Retinal pigment epithelial cell (primary cell): ENCODE measurements around the gene CEP164.

ENCODE experiments used
- DNase-seq: peaks from one replicate; pipeline ENCODE4 v3.0.0-alpha.2; 2010; ENCODE audit warnings: low read depth
- H3K4me3 ChIP-seq: 2 replicates; pipeline ENCODE4 v1.5.1; 2011; ENCODE audit warnings: mild to moderate bottlenecking, low read length, control low read depth, moderate library complexity
- CTCF ChIP-seq: conservative IDR thresholded peaks from 2 replicates; pipeline ENCODE4 v1.5.1; 2011; ENCODE audit warnings: low read depth, low read length, control low read depth, inconsistent platforms

The CEP164 gene

GRCh38 chr11:117420143-117420485 is 92.5 kb downstream of the CEP164 start:
- no peak overlapping the region for H3K4me3 ChIP-seq
- TF ChIP-seq CTCF = no peak
- DNase-seq = no peak

- no peak for TF ChIP-seq CTCF
- no peak overlapping the region for H3K4me3 ChIP-seq
- DNase-seq = no peak
Observed at GRCh38 chr11:117420598-117420997, 92.9 kb downstream of the CEP164 start.

GRCh38 chr11:117421041-117421440 is 93.4 kb downstream of the CEP164 start:
- no peak for DNase-seq
- H3K4me3 ChIP-seq = no peak overlapping the region
- no peak for TF ChIP-seq CTCF

GRCh38 chr11:117421476-117421875 is 93.8 kb downstream of the CEP164 start:
- DNase-seq = no peak
- TF ChIP-seq CTCF = no peak
- H3K4me3 ChIP-seq = no peak overlapping the region

GRCh38 chr11:117423046-117423575 is 95.5 kb downstream of the CEP164 start:
- no peak for DNase-seq
- no peak for TF ChIP-seq CTCF
- no peak overlapping the region for H3K4me3 ChIP-seq

- no peak for TF ChIP-seq CTCF
- no peak overlapping the region for H3K4me3 ChIP-seq
- no peak for DNase-seq
Observed at GRCh38 chr11:117424781-117425180, 97.1 kb downstream of the CEP164 start.

GRCh38 chr11:117425679-117426296 is 98.1 kb downstream of the CEP164 start:
- no peak overlapping the region for H3K4me3 ChIP-seq
- no peak for TF ChIP-seq CTCF
- DNase-seq = no peak
